Stimulated activated CD8-positive, alpha-beta memory T cell treated with anti-CD3 and anti-CD28 coated beads, Interleukin-4, amount 100 ng/mL, for 1 hour (primary cell): ENCODE measurements around the gene C10orf62.
"Not testable (repeated sequence)": the region's sequence is repeated elsewhere in the genome, so short reads cannot be mapped to it uniquely, and the experiment has no call there.

Source experiments
- DNase-seq, 2 donors: peaks; one replicate each; pipeline ENCODE4 v3.0.0-alpha.2; 2020; ENCODE audit warnings: low read depth in 2 of 2, low spot score in 1 of 2

The C10orf62 gene

DNA sequence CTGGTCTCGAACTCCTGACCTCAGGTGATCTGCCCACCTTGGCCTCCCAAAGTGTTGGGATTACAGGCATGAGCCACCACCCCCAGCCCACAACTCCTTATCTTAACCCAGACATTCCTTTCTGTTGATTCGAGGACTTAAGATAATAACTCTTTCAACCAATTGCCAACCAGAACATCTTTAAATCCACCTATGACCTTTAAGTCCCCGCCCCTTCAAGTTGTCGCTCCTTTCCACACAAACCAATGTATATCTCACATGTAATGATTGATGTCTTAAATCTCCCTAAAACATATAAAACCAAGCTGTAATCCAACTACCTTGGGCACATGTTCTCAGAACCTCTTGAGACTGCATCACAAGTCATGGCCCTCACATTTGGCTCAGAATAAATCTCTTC is 24.7 kb upstream of the C10orf62 start:
- DNase-seq, result no peak

- no peak for DNase-seq
Observed at GRCh38 chr10:97566336-97566996, 23.1 kb upstream of the C10orf62 start.

GRCh38 chr10:97567891-97568290 is 21.6 kb upstream of the C10orf62 start:
- no peak for DNase-seq

DNA sequence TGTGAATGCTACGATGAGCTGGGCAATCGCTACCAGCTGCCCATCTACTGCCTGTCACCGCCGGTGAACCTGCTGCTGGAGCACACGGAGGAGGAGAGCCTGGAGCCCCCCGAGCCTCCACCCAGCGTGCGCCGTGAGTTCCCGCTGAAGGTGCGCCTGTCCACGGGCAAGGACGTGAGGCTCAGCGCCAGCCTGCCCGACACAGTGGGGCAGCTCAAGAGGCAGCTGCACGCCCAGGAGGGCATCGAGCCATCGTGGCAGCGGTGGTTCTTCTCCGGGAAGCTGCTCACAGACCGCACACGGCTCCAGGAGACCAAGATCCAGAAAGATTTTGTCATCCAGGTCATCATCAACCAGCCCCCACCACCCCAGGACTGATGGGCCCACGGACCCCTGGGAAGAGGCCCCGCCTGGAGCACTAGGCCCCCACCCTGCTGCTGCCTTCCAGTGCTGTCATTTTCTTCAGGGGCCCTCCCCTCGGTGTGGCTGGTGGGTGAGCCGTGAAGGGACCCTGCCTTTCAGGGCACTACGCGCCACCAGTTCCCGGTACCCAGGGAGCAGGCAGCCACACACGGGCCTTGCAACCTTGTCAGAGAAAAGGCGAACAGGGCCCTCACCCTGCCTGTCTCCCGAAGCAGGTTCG is 19.3 kb upstream of the C10orf62 start:
- no peak for DNase-seq

GRCh38 chr10:97570789-97571471 is 18.6 kb upstream of the C10orf62 start:
- no peak for DNase-seq

GRCh38 chr10:97571622-97572021 is 17.9 kb upstream of the C10orf62 start:
- DNase-seq, result no peak

DNA sequence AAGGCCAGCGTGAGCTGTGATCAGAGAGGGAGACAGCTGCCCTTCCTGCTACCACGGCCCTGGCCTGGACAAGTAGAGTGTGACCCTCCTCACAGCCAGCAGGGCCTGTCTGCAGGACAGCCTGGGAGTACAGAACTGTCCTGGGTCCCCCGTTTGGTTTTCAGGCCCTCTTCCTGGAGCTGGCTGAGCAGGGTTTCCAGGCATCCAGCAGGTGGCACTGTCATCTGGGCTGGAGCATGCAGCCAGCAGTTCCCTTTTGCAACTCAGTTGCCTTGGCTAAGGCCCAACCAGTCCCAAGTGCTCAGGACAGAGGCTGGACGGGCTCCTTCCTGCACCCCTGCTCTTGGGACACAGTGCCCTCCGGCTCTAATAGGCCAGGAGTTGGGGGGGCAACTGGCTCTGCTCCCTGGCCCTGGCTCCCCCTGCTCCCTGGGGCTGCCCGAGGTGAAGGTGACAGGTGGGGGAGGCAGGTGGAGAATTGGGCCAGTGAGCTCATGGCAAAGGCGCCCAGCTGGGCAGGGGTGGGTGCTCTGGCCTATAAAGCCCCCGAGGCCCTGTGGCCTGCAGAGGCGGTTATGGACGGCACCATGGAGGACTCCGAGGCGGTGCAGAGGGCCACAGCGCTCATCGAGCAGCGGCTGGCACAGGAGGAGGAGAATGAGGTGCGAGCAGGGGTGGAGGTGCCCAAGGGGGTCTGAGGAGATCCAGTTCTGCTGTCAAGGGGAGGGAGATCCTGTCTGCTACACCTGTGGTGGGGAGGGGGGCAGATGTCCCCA is 17.1 kb upstream of the C10orf62 start, which contains the start of gene ANKRD2:
ANKRD2 (plus strand) TSS at position 566 of the 776 bp plus-strand sequence; CDS start at position 576, 10 bp downstream.
- peak; percentile 14 to 21 for DNase-seq

DNA sequence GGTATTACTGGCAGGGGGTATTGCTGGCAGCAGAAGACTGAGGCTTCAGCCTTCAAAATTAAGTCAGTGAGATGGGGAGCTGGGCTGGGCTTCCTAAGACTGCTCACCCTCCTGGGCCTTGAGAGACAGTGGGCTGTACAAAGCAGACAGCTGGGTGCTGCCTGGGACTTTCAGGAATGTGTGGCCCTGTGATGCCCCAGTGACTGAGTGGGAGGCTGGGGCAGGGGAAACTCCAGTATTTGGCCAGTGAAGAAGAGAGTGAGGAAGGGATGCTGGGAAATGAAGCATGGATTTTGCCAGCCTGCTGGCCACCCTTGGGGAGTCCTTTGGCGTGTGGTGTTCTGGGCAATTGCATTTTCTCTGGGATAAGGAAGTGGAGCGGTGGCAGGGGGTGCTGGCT is 16.5 kb upstream of the C10orf62 start:
- no peak for DNase-seq

DNA sequence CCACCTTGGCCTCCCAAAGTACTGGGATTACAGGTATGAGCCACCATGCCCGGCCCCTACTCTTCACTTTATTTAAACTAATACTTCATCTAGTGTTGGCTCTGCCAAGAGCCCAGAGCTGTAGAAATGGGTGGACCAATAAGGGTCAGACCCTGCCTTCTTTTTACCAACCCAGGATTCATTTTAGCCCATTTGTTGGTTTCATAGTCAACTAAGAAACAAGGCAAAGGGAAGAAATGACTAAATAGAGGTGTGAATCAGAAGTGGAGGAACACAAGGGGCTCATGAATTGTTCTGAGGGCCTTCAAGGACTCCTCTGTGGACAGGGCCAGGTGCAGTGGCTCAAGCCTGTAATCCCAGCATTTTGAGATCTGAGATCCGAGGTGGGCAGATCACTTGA is 15.8 kb upstream of the C10orf62 start:
- no peak for DNase-seq

- DNase-seq, result no peak
Observed at GRCh38 chr10:97574374-97575126, 15.0 kb upstream of the C10orf62 start.

DNA sequence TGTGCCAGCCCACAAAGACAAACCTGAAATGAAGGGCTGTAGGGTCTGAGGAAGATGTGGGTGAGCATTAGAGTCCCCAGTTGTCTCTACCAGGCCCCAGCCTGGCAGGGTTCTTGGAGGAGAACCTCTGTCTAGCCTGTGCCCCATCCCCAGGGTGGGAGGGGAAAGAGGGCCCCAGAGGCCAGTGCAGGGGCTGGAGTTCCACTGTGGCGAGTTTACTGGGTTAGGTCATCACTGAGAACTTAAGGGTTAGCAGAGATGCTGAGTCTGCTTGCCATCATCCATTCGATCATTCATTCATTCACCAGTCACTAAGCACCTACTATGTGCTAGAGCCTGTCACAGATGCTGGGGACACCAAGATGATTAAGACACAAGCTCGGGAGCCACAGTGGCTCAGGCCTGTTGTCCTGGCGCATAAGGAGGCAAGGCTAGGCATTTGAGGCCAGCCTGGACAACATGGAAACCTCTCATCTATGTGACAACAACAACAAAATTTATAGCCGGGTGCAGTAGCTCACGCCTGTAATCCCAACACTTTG is 14.3 kb upstream of the C10orf62 start:
- DNase-seq, result no peak

DNA sequence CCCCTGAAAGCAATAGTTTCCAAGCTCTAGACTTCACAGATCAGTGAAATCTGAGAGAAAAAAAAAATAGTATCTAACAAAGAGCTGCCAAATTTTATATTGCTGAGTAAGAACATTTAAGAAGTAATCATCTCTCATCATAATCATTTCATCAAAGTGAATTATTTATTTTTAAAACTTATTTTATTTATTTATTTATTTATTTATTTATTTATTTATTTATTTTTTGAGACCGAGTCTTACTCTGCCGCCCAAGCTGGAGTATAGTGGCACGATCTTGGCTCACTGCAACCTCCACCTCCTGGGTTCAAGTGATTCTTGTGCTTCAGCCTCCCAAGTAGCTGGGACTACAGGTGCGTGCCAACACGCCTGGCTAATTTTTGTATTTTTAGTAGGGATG is 13.0 kb upstream of the C10orf62 start:
- DNase-seq, result not testable (repeated sequence)

DNA sequence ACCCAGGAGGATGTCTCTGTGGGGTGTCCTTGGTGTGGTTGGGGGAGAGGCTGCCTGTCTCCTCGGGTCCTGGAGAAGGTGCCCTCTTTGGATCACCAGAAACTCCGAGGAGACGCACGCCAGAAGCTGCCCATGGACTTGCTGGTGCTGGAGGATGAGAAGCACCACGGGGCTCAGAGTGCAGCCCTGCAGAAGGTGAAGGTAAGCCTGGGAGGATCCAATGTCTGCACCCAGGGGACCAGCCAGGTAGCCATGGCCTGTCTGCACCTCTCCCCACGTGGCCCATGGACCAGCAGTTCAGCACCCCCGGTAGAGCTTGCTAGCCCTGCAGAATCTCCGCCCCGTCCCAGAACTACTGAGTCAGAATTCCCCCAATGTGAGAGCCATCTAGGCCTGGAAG is 11.8 kb upstream of the C10orf62 start:
- DNase-seq, result no peak

GRCh38 chr10:97578171-97578844 is 11.2 kb upstream of the C10orf62 start:
- DNase-seq, result no peak

GRCh38 chr10:97580421-97581367 is 8.8 kb upstream of the C10orf62 start:
- no peak for DNase-seq

GRCh38 chr10:97582169-97582568 is 7.4 kb upstream of the C10orf62 start:
- no peak for DNase-seq

DNA sequence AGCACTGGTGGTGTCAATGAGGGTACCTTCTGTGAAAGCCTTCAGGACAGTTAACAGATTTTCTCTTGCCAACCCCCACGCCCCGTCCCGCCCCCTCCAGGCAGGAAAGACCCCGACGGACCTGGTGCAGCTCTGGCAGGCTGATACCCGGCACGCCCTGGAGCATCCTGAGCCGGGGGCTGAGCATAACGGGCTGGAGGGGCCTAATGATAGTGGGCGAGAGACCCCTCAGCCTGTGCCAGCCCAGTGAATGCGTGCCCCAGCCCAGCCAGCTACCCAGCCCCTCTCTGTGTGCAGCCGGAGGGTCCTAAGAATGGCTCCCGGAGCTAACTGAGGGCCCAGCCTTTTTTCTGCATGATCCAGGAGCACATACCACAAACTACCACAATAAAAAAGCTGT is 6.0 kb upstream of the C10orf62 start:
- no peak for DNase-seq

DNA sequence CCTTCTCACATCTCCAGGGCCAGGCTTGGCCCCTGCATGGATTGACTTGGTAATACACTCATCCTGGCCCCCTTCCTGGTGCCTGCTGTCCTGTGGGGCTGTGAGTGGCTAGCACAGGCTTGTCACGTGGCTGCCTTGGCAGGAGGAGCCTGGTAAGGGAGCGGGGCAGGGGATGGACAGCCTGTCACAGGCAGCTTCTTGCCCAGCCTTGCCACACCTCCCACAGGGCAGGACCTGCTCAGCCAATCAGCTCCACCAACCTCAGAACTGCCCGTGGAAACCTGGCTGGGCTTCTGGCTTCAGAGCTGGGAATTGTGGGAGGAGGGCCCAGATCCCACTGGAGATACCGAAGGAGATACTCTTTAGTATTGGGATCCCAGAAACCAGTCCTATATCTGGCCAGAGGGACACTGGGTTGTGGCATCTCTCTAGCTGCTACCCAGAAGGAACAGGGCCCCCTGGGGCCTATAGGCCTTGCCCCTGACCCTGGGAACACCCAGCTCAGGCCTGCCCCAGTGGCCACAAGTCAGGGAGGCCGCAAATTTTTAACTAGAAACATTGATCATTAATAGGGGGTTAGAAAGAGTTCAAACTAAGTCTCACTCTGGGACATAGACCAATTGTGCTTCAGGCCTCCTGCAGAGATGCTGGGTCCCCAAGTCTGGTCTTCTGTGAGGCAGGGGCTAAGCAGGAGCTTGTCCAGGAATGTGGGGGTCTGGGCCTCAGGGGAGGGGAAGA is 5.3 kb upstream of the C10orf62 start, which contains the start of gene HOGA1:
HOGA1 (plus strand) TSS at position 330 of the 738 bp plus-strand sequence; CDS start at position 645, 315 bp downstream.
- no peak for DNase-seq
